GM18519 (cell line): Measurements from ENCODE around the gene OR13J1.

ENCODE experiments used
- ATAC-seq: cut with Tn5 transposase; IDR thresholded peaks from one replicate; pipeline ENCODE4 v1.9.1; 2021; ENCODE audit warnings: mild to moderate bottlenecking, moderate library complexity; ENCODE audit not compliant: unreplicated experiment, low FRiP score

Gene OR13J1

GRCh38 chr9:35859990-35860339 is 10.2 kb downstream of the OR13J1 start:
- no peak for ATAC-seq

- no peak for ATAC-seq
Observed at GRCh38 chr9:35859310-35859989, 10.8 kb downstream of the OR13J1 start.

- ATAC-seq = no peak
Observed at GRCh38 chr9:35858458-35858857, 11.7 kb downstream of the OR13J1 start.

- no peak for ATAC-seq
Observed at GRCh38 chr9:35856882-35857281, 13.3 kb downstream of the OR13J1 start.

GRCh38 chr9:35856206-35856605 is 14.0 kb downstream of the OR13J1 start:
- no peak for ATAC-seq

GRCh38 chr9:35854091-35854762 is 16.0 kb downstream of the OR13J1 start:
- no peak for ATAC-seq

GRCh38 chr9:35852876-35853865 is 17.0 kb downstream of the OR13J1 start:
- ATAC-seq = no peak

- ATAC-seq = no peak
Observed at GRCh38 chr9:35852267-35852815, 17.9 kb downstream of the OR13J1 start.

GRCh38 chr9:35847792-35848572 is 22.2 kb downstream of the OR13J1 start:
- peak; percentile 71 for ATAC-seq

- ATAC-seq = no peak
Observed at GRCh38 chr9:35845824-35846771, 24.1 kb downstream of the OR13J1 start.

GRCh38 chr9:35844628-35845270 is 25.5 kb downstream of the OR13J1 start:
- no peak for ATAC-seq

GRCh38 chr9:35842795-35843194 is 27.4 kb downstream of the OR13J1 start:
- ATAC-seq = no peak

- ATAC-seq = no peak
Observed at GRCh38 chr9:35842020-35842745, 28.0 kb downstream of the OR13J1 start.

- ATAC-seq = no peak
Observed at GRCh38 chr9:35841645-35841900, 28.6 kb downstream of the OR13J1 start.

- ATAC-seq = no peak
Observed at GRCh38 chr9:35840881-35841644, 29.1 kb downstream of the OR13J1 start.

- no peak for ATAC-seq
Observed at GRCh38 chr9:35839926-35840325, 30.3 kb downstream of the OR13J1 start.

- no peak for ATAC-seq
Observed at GRCh38 chr9:35836595-35836994, 33.6 kb downstream of the OR13J1 start.
